B cell (primary cell): ENCODE results near the gene FAM186B. TPM values are rescaled to one million over a fixed set of nuclear protein-coding genes. Genes with fewer than 3 reads are reported as not detected.

Source experiments
- ATAC-seq: fragments of 200-7000 bp; cut with Tn5 transposase; one replicate; pipeline ENCODE4 v1.10.0; 2021; ENCODE audit warnings: low read depth, mild to moderate bottlenecking, moderate number of reproducible peaks, moderate library complexity
- CTCF ChIA-PET: fragments of 350-600 bp; sonication (Branson Sonifier 250); formaldehyde crosslinking; loops from one replicate; lab custom pipeline; 2021; ENCODE audit warnings: antibody characterized with exemption, inconsistent platforms; lab: Charles Lee
- POLR2A ChIA-PET: fragments of 350-600 bp; sonication (Branson Sonifier 250); formaldehyde crosslinking; loops from one replicate; lab custom pipeline; 2021; ENCODE audit warnings: antibody characterized with exemption; lab: Charles Lee
- DNase-seq: peaks from one replicate; pipeline ENCODE4 v3.0.0; 2013
- H2AFZ ChIP-seq: 2 replicates; pipeline ENCODE4 v1.6.1; 2012; ENCODE audit warnings: mild to moderate bottlenecking, low read depth, low read length; ENCODE audit not compliant: insufficient read depth, poor library complexity, severe bottlenecking
- H3K27ac ChIP-seq, 2 donors: 1 replicate in 1 of 2; 2 replicates in 1 of 2; pipeline ENCODE4 v1.5.1; 2012 to 2013; ENCODE audit warnings: low read length in 2 of 2, mild to moderate bottlenecking in 2 of 2, moderate library complexity in 1 of 2
- H3K27me3 ChIP-seq, 4 experiments: fragments of 200-600 bp in 1 of 4; sonication (generic) in 1 of 4; replicated peaks in 1 of 4; 1 replicate in 2 of 4; 2 replicates in 2 of 4; pipeline versions ENCODE4 v1.6.1 to v1.7.0; 2013 to 2016; ENCODE audit warnings: low read length in 3 of 4, mild to moderate bottlenecking in 2 of 4, mixed read lengths in 1 of 4, moderate library complexity in 1 of 4; ENCODE audit not compliant: insufficient read depth in 4 of 4, control insufficient read depth in 3 of 4; ENCODE audit errors: control extremely low read depth in 1 of 4
- H3K36me3 ChIP-seq, 2 experiments: replicated peaks in 1 of 2; 1 replicate in 1 of 2; 2 replicates in 1 of 2; pipeline versions ENCODE4 v1.6.1 to v1.7.1; 2013; ENCODE audit warnings: low read length in 1 of 2; ENCODE audit not compliant: insufficient read depth in 2 of 2, control insufficient read depth in 1 of 2; ENCODE audit errors: control extremely low read depth in 1 of 2, extremely low read depth in 1 of 2
- H3K4me1 ChIP-seq, 2 donors: fragments of 200-600 bp in 1 of 2; sonication (generic) in 1 of 2; 1 replicate in 1 of 2; 2 replicates in 1 of 2; pipeline versions ENCODE4 v1.5.1 to v1.6.1; 2013 to 2017; ENCODE audit warnings: low read length in 2 of 2; ENCODE audit not compliant: control insufficient read depth in 2 of 2, insufficient read depth in 2 of 2
- H3K4me2 ChIP-seq: replicated peaks from 2 replicates; pipeline ENCODE3; 2012; ENCODE audit warnings: mild to moderate bottlenecking, low read depth, low read length; ENCODE audit not compliant: poor library complexity, severe bottlenecking
- H3K4me3 ChIP-seq, 5 experiments: fragments of 200-600 bp in 1 of 5; sonication (generic) in 1 of 5; 1 replicate in 3 of 5; 2 replicates in 2 of 5; pipeline versions ENCODE4 v1.5.1 to v1.7.0; 2011 to 2016; ENCODE audit warnings: low read length in 4 of 5, mild to moderate bottlenecking in 4 of 5, low read depth in 2 of 5, control low read depth in 1 of 5, moderate library complexity in 1 of 5; ENCODE audit not compliant: insufficient read depth in 1 of 5; ENCODE audit errors: control extremely low read depth in 1 of 5, extremely low read depth in 1 of 5
- H3K79me2 ChIP-seq: fragments of 200-600 bp; sonication (generic); one replicate; pipeline ENCODE4 v1.6.0; 2016; ENCODE audit warnings: low read length; ENCODE audit not compliant: control insufficient read depth, insufficient read depth
- H3K9ac ChIP-seq: fragments of 200-600 bp; sonication (generic); 2 replicates; pipeline ENCODE4 v1.6.1; 2017; ENCODE audit warnings: mild to moderate bottlenecking, low read length, moderate library complexity
- H3K9me3 ChIP-seq, 3 donors: one replicate each; pipeline versions ENCODE4 v1.6.1 to v1.7.1; 2013; ENCODE audit warnings: low read length in 2 of 3; ENCODE audit not compliant: control insufficient read depth in 2 of 3, insufficient read depth in 1 of 3; ENCODE audit errors: control extremely low read depth in 1 of 3
- H4K20me1 ChIP-seq: 2 replicates; pipeline ENCODE4 v1.6.0; 2012; ENCODE audit warnings: mild to moderate bottlenecking, low read length; ENCODE audit not compliant: insufficient read depth, control insufficient read depth, poor library complexity, severe bottlenecking
- H3K27ac Mint-ChIP-seq: one replicate; pipeline ENCODE4 v1.8.0; 2021; ENCODE audit warnings: mixed read lengths
- H3K27me3 Mint-ChIP-seq: one replicate; pipeline ENCODE4 v1.8.0; 2021; ENCODE audit warnings: mixed read lengths
- H3K4me1 Mint-ChIP-seq: one replicate; pipeline ENCODE4 v1.8.0; 2021; ENCODE audit warnings: mixed read lengths
- H3K4me3 Mint-ChIP-seq: one replicate; pipeline ENCODE4 v1.8.0; 2021; ENCODE audit warnings: mixed read lengths
- H3K9me3 Mint-ChIP-seq: one replicate; pipeline ENCODE4 v1.8.0; 2022; ENCODE audit warnings: mixed read lengths; ENCODE audit not compliant: insufficient read depth
- CTCF ChIP-seq: fragments of 200-600 bp; IDR thresholded peaks from one replicate; pipeline ENCODE4 v1.8.0; 2022; ENCODE audit warnings: antibody characterized with exemption, mild to moderate bottlenecking
- EZH2 ChIP-seq: IDR thresholded peaks from 2 replicates; pipeline ENCODE4 v1.6.1; 2012; ENCODE audit warnings: borderline replicate concordance, low read depth, mild to moderate bottlenecking, moderate library complexity, low read length; ENCODE audit not compliant: insufficient read depth, poor library complexity, severe bottlenecking
- WGBS: methylation state at CpG from one replicate; pipeline ENCODE4 v1.1.5; 2013; ENCODE audit warnings: missing lambda C conversion rate; ENCODE audit not compliant: insufficient coverage; 5-methylcytosine and 5-hydroxymethylcytosine counted together
- intact Hi-C: fragments of 100-400 bp; cut with micrococcal nuclease; formaldehyde crosslinking; loops from one replicate; pipeline ENCODE4 v1.10.0; 2022
- polyA plus RNA-seq: library from polyadenylated mRNA; depleted of rRNA; stranded (reverse); fragments of >200 nt; gene quantifications from 2 replicates; pipeline ENCODE4 v1.2.3, GENCODE V29; 2012
- total RNA-seq, 2 donors: library from RNA; stranded (reverse); fragments of 120-200 nt in 1 of 2; gene quantifications; 1 replicate in 1 of 2; 2 replicates in 1 of 2; pipeline versions ENCODE4 v1.2.3 to v1.2.4, GENCODE V29; 2013 to 2022

FAM186B gene
- total and polyA plus RNA-seq, 2 donors (not counting 1 experiment from before 2014, with no cell fraction given), result 0.13 to 0.47 TPM

GRCh38 chr12:49635656-49636055 is 30.2 kb upstream of the FAM186B start:
- Histone ChIP-seq H3K4me3 (no peak overlapping the region), H3K27me3 (no peaks in the 10 kb centered on the region), H3K9me3 (no peaks in the 10 kb centered on the region), H3K27ac (no peak overlapping the region), H3K4me2 (no peak overlapping the region), H4K20me1 (no peaks in the 10 kb centered on the region), H3K36me3 (no peaks in the 10 kb centered on the region), H3K9ac (no peak overlapping the region), H2AFZ (no peak overlapping the region), H3K79me2 (no peaks in the 10 kb centered on the region), H3K4me1 (peaks cover 13 to 18% of the 10 kb centered on the region in 2 donors)
- ChIA-PET CTCF (interaction anchor here (0.6 to 8.5 kb wide), 17 partner anchors 9 to 280 kb away, joined by 3 to 118 read pairs (median 6); partner anchors contain the start of genes FMNL3, PRPF40B and TMBIM6), POLR2A (interaction anchor here (2.0 kb wide), 1 partner anchor 13 kb away, joined by 8 read pairs; the partner anchor contains the start of gene PRPF40B)
- no peak overlapping the region for H3K27ac Mint-ChIP-seq
- WGBS, result 96% methylated on average over 4 of the region's 4 CpGs
- no peak overlapping the region for H3K4me3 Mint-ChIP-seq
- peaks cover 21% of the 10 kb centered on the region for H3K4me1 Mint-ChIP-seq
- no peaks in the 10 kb centered on the region for H3K9me3 Mint-ChIP-seq
- intact Hi-C loops, result loop anchor here (2.0 kb wide), 1 partner anchor 71 kb away; the partner anchor contains the start of gene FMNL3
- TF ChIP-seq EZH2 (no peak), CTCF (no peak)
- no peak for DNase-seq
- no peak for ATAC-seq
- no peaks in the 10 kb centered on the region for H3K27me3 Mint-ChIP-seq

- intact Hi-C loops, result no loop called here
- H3K79me2 ChIP-seq, result no peaks in the 10 kb centered on the region
- H2AFZ ChIP-seq, result no peak overlapping the region
- no peak for DNase-seq
- H4K20me1 ChIP-seq, result no peaks in the 10 kb centered on the region
- H3K4me1 Mint-ChIP-seq, result peaks cover 21% of the 10 kb centered on the region
- no peaks in the 10 kb centered on the region for H3K36me3 ChIP-seq
- 93% methylated on average over 5 of the region's 9 CpGs for whole genome bisulfite sequencing
- ChIA-PET POLR2A (interaction anchor here (2.0 kb wide), 1 partner anchor 12 kb away, joined by 8 read pairs; the partner anchor contains the start of gene PRPF40B), CTCF (interaction anchor here (0.6 to 8.5 kb wide), 12 partner anchors 10 to 280 kb away, joined by 3 to 118 read pairs (median 7); partner anchors contain the start of genes FMNL3, PRPF40B and TMBIM6)
- no peak overlapping the region for H3K4me2 ChIP-seq
- H3K27me3 Mint-ChIP-seq, result no peaks in the 10 kb centered on the region
- H3K9me3 ChIP-seq, result no peaks in the 10 kb centered on the region
- no peak overlapping the region for H3K4me3 Mint-ChIP-seq
- H3K27me3 ChIP-seq, result no peaks in the 10 kb centered on the region
- no peak overlapping the region for H3K9ac ChIP-seq
- no peak for ATAC-seq
- TF ChIP-seq EZH2 (no peak), CTCF (no peak)
- H3K27ac ChIP-seq, result no peak overlapping the region
- H3K4me1 ChIP-seq, result peaks cover 13 to 18% of the 10 kb centered on the region in 2 donors
- H3K9me3 Mint-ChIP-seq, result no peaks in the 10 kb centered on the region
- H3K27ac Mint-ChIP-seq, result no peak overlapping the region
- H3K4me3 ChIP-seq, result no peak overlapping the region
Observed at GRCh38 chr12:49635036-49635435, 29.6 kb upstream of the FAM186B start.
